ENCODE measurements around the gene LGALS3BP. TPM values are rescaled to one million over a fixed set of nuclear protein-coding genes. Genes with fewer than 3 reads are reported as not detected.
A peak's percentile ranks its signal among the peaks of the same experiment; 100 is the strongest.

The LGALS3BP gene
- total and polyA plus RNA-seq, 4 donors, result 183 to 479 (median 245) TPM

GRCh38 chr17:78997231-78997741 is 17.6 kb upstream of the LGALS3BP start:
- ATAC-seq (ENCODE audit: insufficient read depth, low FRiP score), result no peak
- no peaks in the 10 kb centered on the region for H3K9me3 ChIP-seq (ENCODE audit: control insufficient read depth in 4 of 4, insufficient read depth in 3 of 4, low read length in 3 of 4)
- no peak for TF ChIP-seq CTCF (IDR thresholded peaks at IDR 0.05; ENCODE audit: control extremely low read depth, extremely low read depth)

GRCh38 chr17:78996781-78997201 is 17.1 kb upstream of the LGALS3BP start:
- TF ChIP-seq CTCF (IDR thresholded peaks at IDR 0.05; ENCODE audit: control extremely low read depth, extremely low read depth), result no peak
- Histone ChIP-seq H3K4me1 (ENCODE audit: control insufficient read depth in 5 of 5, insufficient read depth in 5 of 5, low read length in 5 of 5) (no peaks in the 10 kb centered on the region), H3K9me3 (ENCODE audit: control insufficient read depth in 4 of 4, insufficient read depth in 3 of 4, low read length in 3 of 4) (no peaks in the 10 kb centered on the region), H3K27ac (ENCODE audit: low read depth in 1 of 2, low read length in 1 of 2) (no peak overlapping the region), H3K27me3 (ENCODE audit: control insufficient read depth in 3 of 3, insufficient read depth in 3 of 3, low read length in 2 of 3) (no peaks in the 10 kb centered on the region), H3K36me3 (ENCODE audit: control insufficient read depth in 4 of 4, insufficient read depth in 4 of 4, low read length in 4 of 4) (peaks cover 11 to 55% (median 34%) of the 10 kb centered on the region in 4 donors), H3K4me3 (no peak overlapping the region), H3K9ac (ENCODE audit: insufficient read depth in 1 of 2, low read length in 2 of 2) (no peak overlapping the region)
- 95 to 96% methylated on average over 16 of the region's 16 CpGs for WGBS, 2 donors
- ATAC-seq (ENCODE audit: insufficient read depth, low FRiP score) (no peak), DNase-seq (no peak)

More at GRCh38 chr17:78997231-78997741, 17.6 kb upstream of the LGALS3BP start:
- H3K27me3 ChIP-seq (ENCODE audit: control insufficient read depth in 3 of 3, insufficient read depth in 3 of 3, low read length in 2 of 3), result no peaks in the 10 kb centered on the region
- WGBS, 2 donors, result 96 to 97% methylated on average over 27 of the region's 27 CpGs
- no peak overlapping the region for H3K4me3 ChIP-seq
- H3K4me1 ChIP-seq (ENCODE audit: control insufficient read depth in 5 of 5, insufficient read depth in 5 of 5, low read length in 5 of 5), result no peaks in the 10 kb centered on the region
- no peak for DNase-seq
- no peak overlapping the region for H3K27ac ChIP-seq (ENCODE audit: low read depth in 1 of 2, low read length in 1 of 2)
- H3K9ac ChIP-seq (ENCODE audit: insufficient read depth in 1 of 2, low read length in 2 of 2), result no peak overlapping the region
- peaks cover 10 to 51% (median 34%) of the 10 kb centered on the region in 4 donors for H3K36me3 ChIP-seq (ENCODE audit: control insufficient read depth in 4 of 4, insufficient read depth in 4 of 4, low read length in 4 of 4)

- ATAC-seq (ENCODE audit: insufficient read depth, low FRiP score), result peak; percentile 62
- peak overlapping the region in 1 of 2 donors; percentile 48 for H3K27ac ChIP-seq (ENCODE audit: low read depth in 1 of 2, low read length in 1 of 2)
Observed at GRCh38 chr17:78995761-78996451, 16.2 kb upstream of the LGALS3BP start.

More at GRCh38 chr17:78995761-78996451, 16.2 kb upstream of the LGALS3BP start:
- no peak overlapping the region for H3K4me3 ChIP-seq
- WGBS, 2 donors, result 64 to 76% methylated on average over 18 of the region's 18 CpGs
- no peak for TF ChIP-seq CTCF (IDR thresholded peaks at IDR 0.05; ENCODE audit: control extremely low read depth, extremely low read depth)
- peaks cover 15 to 64% (median 34%) of the 10 kb centered on the region in 4 donors for H3K36me3 ChIP-seq (ENCODE audit: control insufficient read depth in 4 of 4, insufficient read depth in 4 of 4, low read length in 4 of 4)
- H3K27me3 ChIP-seq (ENCODE audit: control insufficient read depth in 3 of 3, insufficient read depth in 3 of 3, low read length in 2 of 3), result no peaks in the 10 kb centered on the region
- H3K4me1 ChIP-seq (ENCODE audit: control insufficient read depth in 5 of 5, insufficient read depth in 5 of 5, low read length in 5 of 5), result no peaks in the 10 kb centered on the region
- H3K9me3 ChIP-seq (ENCODE audit: control insufficient read depth in 4 of 4, insufficient read depth in 3 of 4, low read length in 3 of 4), result no peaks in the 10 kb centered on the region
- no peak overlapping the region for H3K9ac ChIP-seq (ENCODE audit: insufficient read depth in 1 of 2, low read length in 2 of 2)
- DNase-seq, result no peak
